ENCODE data around the gene KLHL11. TPM values are rescaled to one million over a fixed set of nuclear protein-coding genes. Genes with fewer than 3 reads are reported as not detected.
A peak's percentile ranks its signal among the peaks of the same experiment; 100 is the strongest.

The KLHL11 gene
- total and polyA plus RNA-seq, 10 of the 15 experiments (the other 5 are each of a cell fraction or from before 2014, with no cell fraction given), result 0.07 to 17.2 (median 10.1) TPM

- ChIA-PET POLR2A (interaction anchor here (0.6 to 1.4 kb wide), 7 partner anchors 11 to 47 kb away, joined by 3 to 5 read pairs (median 4); no protein-coding TSS in a partner anchor), CTCF (interaction anchor here (0.6 to 2.7 kb wide), 10 partner anchors 11 to 332 kb away, joined by 3 to 18 read pairs (median 3); partner anchors contain the start of gene KLHL11), RAD21 (ENCODE audit: unreplicated experiment) (interaction anchor here (0.6 to 2.1 kb wide), 8 partner anchors 11 to 136 kb away, joined by 3 to 15 read pairs (median 5); partner anchors contain the start of genes KLHL10, KLHL11 and P3H4), SMC1A (ENCODE audit: uncharacterized antibody, unreplicated experiment) (interaction anchor here (0.6 to 5.2 kb wide), 10 partner anchors 10 to 158 kb away, joined by 3 to 33 read pairs (median 4); partner anchors contain the start of genes KLHL10, KLHL11, ODAD4 and P3H4)
- Histone ChIP-seq H3K27ac (ENCODE audit: control insufficient read depth, insufficient read depth) (peak overlapping the region; percentile 15; the same call in 1 of the 2 replicates), H3K27me3 (replicated peaks in 1 of 2; ENCODE audit: control insufficient read depth in 2 of 2, insufficient read depth in 2 of 2, low read length in 1 of 2) (no peaks in the 10 kb centered on the region), H3K79me2 (ENCODE audit: control insufficient read depth, insufficient read depth, low read length) (peaks cover 19% of the 10 kb centered on the region), H3K9me3 (replicated peaks; ENCODE audit: control insufficient read depth, insufficient read depth, low read length) (no peaks in the 10 kb centered on the region), H4K20me1 (ENCODE audit: control insufficient read depth, insufficient read depth) (no peaks in the 10 kb centered on the region), H3K4me3 (no peak overlapping the region), H3K36me3 (ENCODE audit: control insufficient read depth in 2 of 2, insufficient read depth in 2 of 2, low read length in 1 of 2) (peaks cover 9 to 14% of the 10 kb centered on the region in 2 experiments), H3K4me1 (ENCODE audit: control insufficient read depth, insufficient read depth, low read length) (peaks cover 8% of the 10 kb centered on the region; the same call in 1 of the 2 replicates), H2AFZ (ENCODE audit: control insufficient read depth, low read depth, low read length) (no peak overlapping the region), H3K9ac (ENCODE audit: control insufficient read depth, insufficient read depth, low read length) (no peak overlapping the region), H3K4me2 (ENCODE audit: control insufficient read depth, insufficient read depth) (peak overlapping the region; percentile 40; the same call in 1 of the 2 replicates)
- ATAC-seq (peak; percentile 82), FAIRE-seq (no peak), DNase-seq (ENCODE audit: low read depth, low spot score) (no peak)
- in situ Hi-C loops (cut with MboI) (no loop called here), intact Hi-C loops (cut with micrococcal nuclease; ENCODE audit: unreplicated experiment) (no loop called here)
- WGBS (ENCODE audit: insufficient coverage, insufficient replicate concordance, low lambda C conversion rate, missing lambda C conversion rate), result 44% methylated on average over 4 of the region's 4 CpGs
- no peak for TF ChIP-seq PAX5 (IDR thresholded peaks at IDR 0.05; ENCODE audit: borderline replicate concordance, low read depth, low read length)
- 0 out of 2 replicates have a peak, but pooled peaks have one; percentile 25 for TF ChIP-seq ZNF384 (IDR thresholded peaks at IDR 0.05; ENCODE audit: borderline replicate concordance, low read depth, low read length)
- peak; percentile 72 for TF ChIP-seq PKNOX1 (IDR thresholded peaks at IDR 0.05)
- TF ChIP-seq RAD51 (IDR thresholded peaks at IDR 0.05), result no peak
- TF ChIP-seq TCF12 (IDR thresholded peaks at IDR 0.05; ENCODE audit: low read depth, low read length), result no peak
- TF ChIP-seq HCFC1 (IDR thresholded peaks at IDR 0.05; ENCODE audit: low read length), result no peak
- TF ChIP-seq ASH2L (IDR thresholded peaks at IDR 0.05; ENCODE audit: borderline replicate concordance, low read depth), result no peak
- TF ChIP-seq TARDBP (IDR thresholded peaks at IDR 0.05; ENCODE audit: borderline replicate concordance), result no peak
- TSS peak; percentile 17 for BruUV-seq (replicated peaks)
These were observed 15.8 kb downstream of the KLHL11 start for GRCh38 chr17:41849251-41849990.
